ENCODE measurements around the gene FGF14.

The FGF14 gene

DNA sequence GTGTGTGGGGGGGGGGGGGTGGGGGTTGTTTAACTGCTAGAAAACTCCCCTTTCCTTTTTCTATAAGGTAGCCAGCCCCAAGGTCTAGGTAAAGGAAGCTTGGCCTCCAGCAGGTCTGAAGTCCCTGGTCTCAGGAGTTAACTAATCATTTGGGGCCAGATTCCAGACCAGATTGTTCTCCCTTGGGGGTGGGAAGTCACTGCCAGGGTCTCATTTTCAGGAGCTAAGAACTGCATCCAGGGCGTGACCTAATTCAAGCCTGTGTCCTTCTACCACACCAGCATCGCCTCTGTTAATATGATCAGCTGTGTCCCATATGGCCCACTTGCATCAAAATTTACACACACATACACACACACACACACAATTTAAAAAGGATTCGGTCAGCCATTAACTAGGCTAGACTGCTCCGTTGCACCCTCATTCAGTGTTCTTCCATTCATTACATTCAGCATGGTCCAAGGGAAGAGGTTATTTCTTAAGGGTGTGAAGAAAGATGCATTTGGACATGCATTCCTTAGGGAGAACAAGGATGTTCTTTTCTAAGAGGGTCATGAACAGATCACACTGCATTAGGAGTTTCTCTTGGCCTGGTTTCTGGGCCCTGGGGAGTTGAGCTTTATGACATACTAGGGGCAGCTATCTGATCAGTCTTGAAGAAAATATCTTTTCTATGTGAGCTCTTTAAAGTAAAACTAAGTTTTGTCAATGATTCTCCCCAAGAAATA is 91.0 kb downstream of the FGF14 start:
- DNase-seq (ENCODE audit: low read depth), result no peak

DNA sequence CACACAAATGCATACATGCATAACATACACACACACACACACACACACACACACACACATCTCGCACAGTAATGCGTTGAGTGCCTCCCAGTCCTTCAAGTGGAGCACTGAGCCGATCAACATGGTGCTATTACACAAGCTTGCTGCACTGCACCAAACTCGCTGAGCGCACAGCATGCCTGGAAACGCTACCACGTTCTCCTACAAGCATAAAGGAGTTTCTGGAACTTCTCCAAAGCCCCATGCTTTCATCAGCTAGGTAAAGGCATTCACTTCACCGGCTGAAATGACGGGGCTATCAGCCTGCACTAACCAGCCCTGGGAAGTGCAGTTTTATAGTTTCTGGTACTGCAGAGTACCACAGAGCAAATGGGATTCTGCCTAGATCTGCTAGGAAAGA is 92.7 kb downstream of the FGF14 start:
- no peak for DNase-seq (ENCODE audit: low read depth)

DNA sequence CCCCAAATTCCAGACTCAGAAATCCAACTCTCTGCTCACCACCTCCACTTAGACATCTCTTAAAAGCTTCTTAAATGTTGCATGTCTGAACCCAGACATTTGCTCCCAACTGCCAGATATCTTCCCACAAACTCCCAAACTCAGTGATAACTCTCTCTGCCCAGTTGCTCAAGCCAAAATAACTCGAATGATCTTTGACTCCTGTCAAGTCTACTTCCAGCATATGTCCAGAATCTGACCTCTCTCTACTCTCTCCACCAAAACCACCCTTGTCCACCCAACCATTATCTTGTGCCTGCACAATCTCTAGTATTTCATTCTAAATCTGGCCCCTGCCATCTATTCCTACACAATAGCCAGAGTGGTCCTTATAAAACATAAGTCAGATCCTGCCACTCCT is 99.3 kb downstream of the FGF14 start:
- no peak for DNase-seq (ENCODE audit: low read depth)

DNA sequence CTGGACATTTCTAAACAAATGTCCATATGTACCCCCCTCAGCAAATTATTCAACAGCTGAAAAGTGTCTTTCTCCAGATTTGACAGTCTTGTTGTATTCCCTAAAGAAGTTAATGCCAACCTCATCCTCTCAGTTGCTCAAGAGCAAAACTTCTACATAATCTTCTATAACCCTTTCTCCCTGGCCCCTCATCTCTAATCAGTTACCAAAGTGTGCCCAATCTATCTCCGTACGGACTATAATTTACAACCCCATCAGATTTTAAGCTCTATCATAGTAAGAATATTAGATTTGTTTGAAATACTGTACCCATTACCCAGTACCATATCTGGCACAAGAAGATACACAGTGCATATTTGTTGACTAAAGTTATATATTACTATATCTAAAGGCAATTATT is 101.5 kb downstream of the FGF14 start:
- DNase-seq (ENCODE audit: low read depth), result no peak

DNA sequence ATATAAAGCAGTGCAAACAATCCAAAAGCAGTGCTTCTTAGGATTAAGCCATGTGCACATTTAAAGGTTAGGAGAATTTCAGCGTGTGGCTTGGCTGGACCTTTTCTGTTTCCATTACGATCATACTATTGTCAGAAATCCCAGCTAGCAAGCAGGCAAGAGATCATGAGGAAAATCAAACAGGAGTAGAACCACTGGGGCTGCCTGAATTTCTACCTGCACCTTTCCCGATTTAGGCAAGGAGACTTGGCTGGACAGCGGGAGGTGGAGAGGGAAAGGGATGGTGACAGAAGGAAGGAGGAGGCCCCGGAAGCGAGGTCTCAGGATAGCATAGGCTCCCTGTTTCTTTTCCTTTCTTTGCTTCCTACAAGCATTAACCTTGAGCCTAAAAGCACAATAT is 102.5 kb downstream of the FGF14 start:
- DNase-seq (ENCODE audit: low read depth), result no peak

DNA sequence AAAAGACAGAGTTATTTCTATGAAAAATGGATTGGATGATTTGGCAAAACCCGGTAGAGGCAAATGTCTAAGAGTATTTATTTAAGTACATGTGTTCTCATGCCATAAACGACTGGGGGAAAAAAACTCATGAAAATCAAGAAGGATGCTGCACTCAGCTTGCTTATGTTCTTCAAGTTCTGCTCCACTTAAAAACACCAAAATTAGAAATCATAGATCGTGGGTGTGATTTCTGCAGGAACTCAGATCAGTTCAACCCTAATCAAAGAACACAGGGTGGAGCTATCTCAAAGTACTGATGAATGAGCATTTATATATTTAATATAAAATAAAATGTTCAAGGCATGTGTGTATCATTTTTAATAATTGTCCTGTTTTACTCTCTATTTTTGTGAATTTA is 103.8 kb downstream of the FGF14 start:
- no peak for DNase-seq (ENCODE audit: low read depth)

GRCh38 chr13:102295316-102296048 is 106.4 kb downstream of the FGF14 start:
- DNase-seq (ENCODE audit: low read depth), result no peak

GRCh38 chr13:102294407-102295018 is 107.3 kb downstream of the FGF14 start:
- no peak for DNase-seq (ENCODE audit: low read depth)

DNA sequence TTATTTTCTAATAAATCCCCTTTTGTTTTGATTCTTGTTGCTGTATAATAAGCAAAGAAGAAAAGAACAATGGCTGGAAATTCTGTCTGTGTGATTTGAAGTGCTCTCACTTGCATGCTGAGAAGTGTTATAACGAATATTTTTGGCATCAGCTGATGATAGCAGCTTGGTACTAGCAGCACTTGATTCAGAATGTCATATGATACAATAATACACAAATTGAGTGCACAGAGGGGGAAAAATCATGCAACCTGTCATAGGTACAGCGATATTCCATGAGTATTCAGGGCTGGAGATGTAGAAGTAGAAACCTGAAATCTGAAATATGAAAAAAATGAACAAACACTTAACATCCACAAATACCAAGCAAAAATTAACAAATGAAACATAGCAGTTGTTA is 108.1 kb downstream of the FGF14 start:
- DNase-seq (ENCODE audit: low read depth), result no peak

GRCh38 chr13:102291587-102292218 is 110.1 kb downstream of the FGF14 start:
- DNase-seq (ENCODE audit: low read depth), result no peak

DNA sequence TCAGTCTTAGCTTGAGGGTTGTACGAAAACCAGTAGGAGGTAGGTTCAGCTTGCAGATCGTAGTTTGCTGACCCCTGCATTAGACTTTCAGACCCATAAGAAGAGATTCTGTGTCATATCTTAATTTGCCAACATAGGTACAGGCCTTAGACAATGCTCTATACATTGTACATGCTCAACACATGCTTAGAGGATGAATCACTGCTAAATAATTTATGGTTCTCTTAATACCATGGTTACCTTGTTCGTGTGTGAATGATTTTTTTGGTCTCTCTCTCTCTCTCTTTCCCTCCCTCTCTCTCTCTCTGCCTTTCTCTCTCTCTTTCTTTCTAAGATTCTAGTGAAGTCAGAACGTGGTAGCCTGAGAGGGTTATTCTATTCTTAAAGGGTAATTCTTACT is 112.2 kb downstream of the FGF14 start:
- DNase-seq (ENCODE audit: low read depth), result no peak

GRCh38 chr13:102286326-102286725 is 115.5 kb downstream of the FGF14 start:
- DNase-seq (ENCODE audit: low read depth), result peak; percentile 73

DNA sequence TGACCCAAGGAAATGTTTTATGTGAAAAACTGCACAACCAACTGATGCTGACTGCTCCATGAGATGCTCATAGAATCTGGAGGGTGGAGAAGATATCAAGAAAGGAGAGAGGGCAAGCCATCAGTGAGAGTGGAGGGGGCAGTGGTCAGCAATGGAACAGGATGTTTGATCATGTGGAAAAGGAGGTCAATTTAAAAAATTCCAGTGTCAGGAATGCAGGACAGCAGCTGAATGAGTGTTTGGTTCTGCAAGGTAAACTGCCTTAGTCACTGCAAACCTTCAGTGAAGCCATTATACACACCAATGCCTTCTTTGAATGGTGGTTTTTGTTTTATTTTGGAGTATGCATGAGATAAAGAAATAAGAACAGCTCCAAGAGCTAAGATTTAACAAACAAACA is 121.5 kb downstream of the FGF14 start:
- DNase-seq (ENCODE audit: low read depth), result no peak

DNA sequence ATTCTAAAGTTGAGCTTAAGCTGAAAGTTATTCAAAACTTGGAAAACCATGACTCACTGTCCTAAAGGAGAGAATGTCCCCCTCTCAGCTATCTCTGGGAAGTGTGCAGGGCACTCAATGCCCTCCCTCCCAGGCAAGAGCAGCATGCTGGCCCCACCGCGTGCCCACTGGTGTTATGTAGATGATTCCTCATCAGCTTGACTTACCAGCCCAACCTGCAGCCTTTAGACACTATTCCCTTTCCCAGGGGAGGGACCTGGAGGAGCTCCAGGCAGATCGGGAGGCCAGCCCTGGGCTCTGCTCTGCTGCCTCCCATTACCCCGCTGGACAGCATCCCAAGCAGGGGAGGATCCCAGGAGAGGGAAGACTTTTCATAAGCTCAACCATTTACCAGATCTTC is 124.6 kb downstream of the FGF14 start:
- DNase-seq (ENCODE audit: low read depth), result no peak

GRCh38 chr13:102276404-102276803 is 125.4 kb downstream of the FGF14 start:
- no peak for DNase-seq (ENCODE audit: low read depth)

DNA sequence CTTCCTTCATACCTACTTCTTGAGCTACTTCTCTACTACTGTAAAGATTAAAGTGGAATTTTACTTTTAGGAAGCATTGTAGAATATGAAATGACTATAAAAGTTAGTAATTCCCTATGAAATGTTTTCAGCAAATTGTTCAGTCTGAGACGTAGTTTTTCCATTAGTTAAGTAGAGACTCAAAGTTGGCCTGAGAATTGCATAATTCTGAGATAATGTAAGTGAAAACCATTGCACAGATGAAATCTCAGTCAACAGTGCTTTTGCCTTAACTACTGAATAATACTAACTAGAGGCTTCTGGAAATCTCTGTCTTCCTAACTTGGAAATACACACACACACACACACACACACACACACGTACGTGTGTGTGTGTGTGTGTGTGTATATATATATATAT is 125.9 kb downstream of the FGF14 start:
- DNase-seq (ENCODE audit: low read depth), result no peak

- DNase-seq (ENCODE audit: low read depth), result no peak
Measured at GRCh38 chr13:102273111-102273510, 128.7 kb downstream of the FGF14 start.

GRCh38 chr13:102267191-102267590 is 134.7 kb downstream of the FGF14 start:
- DNase-seq (ENCODE audit: low read depth), result no peak

GRCh38 chr13:102261809-102262208 is 140.0 kb downstream of the FGF14 start:
- no peak for DNase-seq (ENCODE audit: low read depth)

DNA sequence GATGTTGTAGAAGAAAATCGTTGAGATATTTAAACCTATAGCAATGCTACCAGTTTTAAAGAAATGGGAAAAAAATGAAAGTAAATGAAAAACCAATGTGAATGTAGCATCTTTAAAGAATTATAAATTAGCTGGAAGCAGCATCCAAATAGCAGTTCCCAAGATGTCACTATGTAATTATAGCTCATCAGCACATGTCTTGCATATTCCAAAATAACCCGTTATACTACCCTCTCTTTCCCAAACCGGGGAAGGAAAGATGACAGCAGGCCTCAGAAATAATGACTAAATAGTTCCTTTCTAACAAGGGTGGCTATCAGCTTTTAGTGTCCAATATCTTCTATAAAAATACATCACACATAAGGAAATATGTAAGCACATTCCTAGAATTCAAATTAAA is 140.5 kb downstream of the FGF14 start:
- DNase-seq (ENCODE audit: low read depth), result no peak

DNA sequence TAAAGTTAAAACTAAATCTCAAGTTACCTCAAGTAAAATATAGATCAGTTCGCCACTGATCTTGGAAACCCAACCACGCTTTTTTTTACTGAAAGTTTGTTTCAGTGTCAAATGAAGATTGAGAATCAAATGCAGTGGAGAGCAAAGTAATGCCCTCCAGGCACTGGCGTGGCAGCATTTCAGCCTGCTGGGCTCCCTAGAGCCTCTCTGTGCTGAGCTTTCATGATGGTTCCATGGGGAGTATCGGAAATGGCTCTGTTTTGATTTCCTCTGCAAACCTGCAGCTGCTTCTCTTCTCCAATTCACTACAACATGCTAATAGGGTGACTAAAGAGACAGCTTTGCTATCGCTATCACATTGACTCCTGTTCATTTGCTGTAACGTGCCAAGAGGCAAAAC is 141.6 kb downstream of the FGF14 start:
- no peak for DNase-seq (ENCODE audit: low read depth)

DNA sequence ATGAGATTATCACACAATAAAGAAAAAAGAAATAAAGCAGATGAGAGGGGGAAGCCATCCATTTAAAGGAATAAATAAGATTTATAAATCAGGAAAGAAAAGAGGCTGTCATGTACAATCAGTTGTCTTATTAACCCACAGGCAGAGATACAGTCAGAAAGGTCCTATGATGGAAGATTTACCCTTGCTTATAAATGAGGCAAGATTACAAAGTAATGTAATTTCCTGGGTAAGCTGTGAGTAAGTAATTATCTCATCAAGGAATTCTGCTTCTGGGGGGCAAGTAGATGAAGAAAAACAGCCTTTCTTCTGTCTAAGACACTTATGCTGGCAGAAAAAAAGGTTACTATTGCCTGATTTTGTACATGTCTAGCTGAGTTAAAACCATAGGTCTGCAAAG is 146.4 kb downstream of the FGF14 start:
- no peak for DNase-seq (ENCODE audit: low read depth)

DNA sequence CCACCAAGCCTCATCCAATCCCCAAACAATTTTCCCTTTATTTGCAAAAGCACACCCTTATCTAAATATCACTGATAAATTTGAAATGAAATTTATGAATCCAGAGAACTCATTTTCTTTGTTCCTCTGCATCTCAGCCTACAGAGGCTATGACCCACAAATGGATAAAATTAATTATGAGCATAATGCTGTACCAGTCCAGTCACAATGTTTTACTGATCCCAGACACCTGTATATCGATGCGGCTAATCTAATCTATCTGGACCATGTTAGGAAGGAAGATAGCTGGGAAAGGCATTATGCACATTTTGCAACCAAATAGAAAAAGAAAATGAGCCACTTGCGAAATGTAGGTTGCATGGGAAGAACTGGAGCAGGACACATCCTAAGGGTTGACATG is 150.0 kb downstream of the FGF14 start:
- no peak for DNase-seq (ENCODE audit: low read depth)

Measured in HS-5 (cell line).